GM12864 (cell line): ENCODE measurements around the gene EPHB1.

Experiments
- DNase-seq: peaks from one replicate; pipeline ENCODE4 v3.0.0-alpha.2; 2011; ENCODE audit warnings: low read depth
- H3K4me3 ChIP-seq: 2 replicates; pipeline ENCODE4 v1.5.1; 2011; ENCODE audit warnings: mild to moderate bottlenecking, low read depth, low read length, control low read depth
- CTCF ChIP-seq: IDR thresholded peaks from 2 replicates; pipeline ENCODE4 v1.5.1; 2011; ENCODE audit warnings: low read depth, mild to moderate bottlenecking, moderate library complexity, low read length, control low read depth, inconsistent platforms; ENCODE audit errors: missing control alignments

Gene EPHB1

GRCh38 chr3:135271177-135272025, 476.3 kb downstream of the EPHB1 start:
- DNase-seq = no peak
- TF ChIP-seq CTCF = no peak
- no peak overlapping the region for H3K4me3 ChIP-seq

GRCh38 chr3:135272026-135272669, 477.1 kb downstream of the EPHB1 start:
- TF ChIP-seq CTCF = no peak
- H3K4me3 ChIP-seq = no peak overlapping the region
- no peak for DNase-seq

GRCh38 chr3:135292162-135292561, 497.1 kb downstream of the EPHB1 start:
- no peak for DNase-seq
- no peak overlapping the region for H3K4me3 ChIP-seq
- no peak for TF ChIP-seq CTCF

- no peak overlapping the region for H3K4me3 ChIP-seq
- no peak for TF ChIP-seq CTCF
- DNase-seq = no peak
Measured at GRCh38 chr3:135301670-135302069, 506.6 kb downstream of the EPHB1 start.

GRCh38 chr3:135304378-135304777, 509.3 kb downstream of the EPHB1 start:
- TF ChIP-seq CTCF = no peak
- H3K4me3 ChIP-seq = no peak overlapping the region

More at GRCh38 chr3:135304378-135304777, 509.3 kb downstream of the EPHB1 start:
- no peak for DNase-seq
